H9 (cell line): ENCODE data around the gene CSTF3. TPM values are rescaled to one million over a fixed set of nuclear protein-coding genes. Genes with fewer than 3 reads are reported as not detected.

Experiments used
- DNase-seq: peaks from one replicate; pipeline ENCODE4 v3.0.0-alpha.2; 2017
- H2AFZ ChIP-seq: one replicate; pipeline ENCODE4 v1.6.1; 2013; ENCODE audit warnings: mild to moderate bottlenecking, low read length, control low read depth, moderate library complexity
- H2AK5ac ChIP-seq: 2 replicates; pipeline ENCODE4 v1.6.1; 2013; ENCODE audit warnings: low read length, control low read depth, mixed read lengths; ENCODE audit not compliant: insufficient read length
- H2BK120ac ChIP-seq: one replicate; pipeline ENCODE4 v1.6.1; 2013; ENCODE audit warnings: low read depth, mild to moderate bottlenecking, low read length, control low read depth, inconsistent platforms; ENCODE audit not compliant: poor library complexity, severe bottlenecking
- H2BK12ac ChIP-seq: 2 replicates; pipeline ENCODE4 v1.6.1; 2013; ENCODE audit warnings: low read length, control low read depth, mixed read lengths, low read depth; ENCODE audit not compliant: insufficient read length
- H2BK15ac ChIP-seq: 2 replicates; pipeline ENCODE4 v1.6.1; 2013; ENCODE audit warnings: low read depth, low read length, control low read depth
- H2BK20ac ChIP-seq: one replicate; pipeline ENCODE4 v1.6.1; 2013; ENCODE audit warnings: low read depth, mild to moderate bottlenecking, low read length, control low read depth, inconsistent platforms; ENCODE audit not compliant: poor library complexity, severe bottlenecking
- H2BK5ac ChIP-seq: 2 replicates; pipeline ENCODE4 v1.6.1; 2013; ENCODE audit warnings: low read length, control low read depth, mixed read lengths; ENCODE audit not compliant: insufficient read length
- H3K14ac ChIP-seq: 2 replicates; pipeline ENCODE4 v1.6.1; 2013; ENCODE audit warnings: low read length, control low read depth; ENCODE audit not compliant: insufficient read depth
- H3K18ac ChIP-seq: 2 replicates; pipeline ENCODE4 v1.6.1; 2013; ENCODE audit warnings: low read depth, mild to moderate bottlenecking, mixed read lengths, low read length, control low read depth; ENCODE audit not compliant: insufficient read length
- H3K23ac ChIP-seq: 2 replicates; pipeline ENCODE4 v1.6.1; 2013; ENCODE audit warnings: low read length, control low read depth, mixed read lengths, low read depth; ENCODE audit not compliant: insufficient read length
- H3K23me2 ChIP-seq: 2 replicates; pipeline ENCODE4 v1.6.1; 2013; ENCODE audit warnings: low read depth, mild to moderate bottlenecking, mixed read lengths, low read length, control low read depth; ENCODE audit not compliant: insufficient read length, poor library complexity, severe bottlenecking
- H3K27ac ChIP-seq: 2 replicates; pipeline ENCODE4 v1.5.1; 2013; ENCODE audit warnings: low read length, control low read depth, mixed read lengths, low read depth; ENCODE audit not compliant: insufficient read length
- H3K27me3 ChIP-seq: 2 replicates; pipeline ENCODE4 v1.6.1; 2013; ENCODE audit warnings: low read length, control low read depth, inconsistent platforms; ENCODE audit not compliant: insufficient read depth
- H3K4ac ChIP-seq: 2 replicates; pipeline ENCODE4 v1.6.1; 2013; ENCODE audit warnings: low read depth, mild to moderate bottlenecking, control low read depth, inconsistent platforms, low read length, moderate library complexity
- H3K4me1 ChIP-seq: 2 replicates; pipeline ENCODE4 v1.6.1; 2013; ENCODE audit warnings: low read length, control low read depth, inconsistent platforms; ENCODE audit not compliant: insufficient read depth
- H3K4me2 ChIP-seq: 2 replicates; pipeline ENCODE4 v1.6.1; 2013; ENCODE audit warnings: low read length, control low read depth, mixed read lengths; ENCODE audit not compliant: insufficient read length, insufficient read depth
- H3K56ac ChIP-seq: 2 replicates; pipeline ENCODE4 v1.6.1; 2013; ENCODE audit warnings: low read depth, mild to moderate bottlenecking, mixed read lengths, low read length, control low read depth; ENCODE audit not compliant: insufficient read length
- H3K79me1 ChIP-seq: 2 replicates; pipeline ENCODE4 v1.6.1; 2013; ENCODE audit warnings: low read depth, mild to moderate bottlenecking, moderate library complexity, low read length, control low read depth, inconsistent platforms; ENCODE audit not compliant: insufficient read depth, poor library complexity, severe bottlenecking
- H3K79me2 ChIP-seq: 2 replicates; pipeline ENCODE4 v1.6.1; 2013; ENCODE audit warnings: low read length, control low read depth, inconsistent platforms; ENCODE audit not compliant: insufficient read depth
- H3K9ac ChIP-seq: 2 replicates; pipeline ENCODE4 v1.6.1; 2013; ENCODE audit warnings: low read length, control low read depth, mixed read lengths; ENCODE audit not compliant: insufficient read length; ENCODE audit errors: extremely low read depth
- H3K9me3 ChIP-seq: one replicate; pipeline ENCODE4 v1.6.1; 2013; ENCODE audit warnings: low read depth, low read length, inconsistent platforms; ENCODE audit not compliant: control insufficient read depth
- H3T11ph ChIP-seq: one replicate; pipeline ENCODE4 v1.6.1; 2013; ENCODE audit warnings: mild to moderate bottlenecking, low read length, control low read depth, inconsistent platforms
- H4K20me1 ChIP-seq: one replicate; pipeline ENCODE4 v1.6.1; 2013; ENCODE audit not compliant: control insufficient read depth, insufficient read length, insufficient read depth
- H4K5ac ChIP-seq: 2 replicates; pipeline ENCODE4 v1.6.1; 2013; ENCODE audit warnings: low read depth, mild to moderate bottlenecking, mixed read lengths, low read length, control low read depth; ENCODE audit not compliant: insufficient read length
- H4K8ac ChIP-seq: replicated peaks from 2 replicates; pipeline ENCODE4 v1.6.1; 2013; ENCODE audit warnings: low read length, control low read depth, mixed read lengths, low read depth; ENCODE audit not compliant: insufficient read length
- H4K91ac ChIP-seq: 2 replicates; pipeline ENCODE4 v1.6.1; 2013; ENCODE audit warnings: low read depth, mild to moderate bottlenecking, moderate library complexity, mixed read lengths, low read length, control low read depth; ENCODE audit not compliant: insufficient read length
- H3K27ac Mint-ChIP-seq, 3 experiments: 2 replicates in 2 of 3; 3 replicates in 1 of 3; pipeline ENCODE4 v1.8.0; 2020 to 2021; ENCODE audit warnings: mixed read lengths in 3 of 3, mild to moderate bottlenecking in 1 of 3, moderate library complexity in 1 of 3
- H3K27me3 Mint-ChIP-seq: 2 replicates; pipeline ENCODE4 v1.8.0; 2021; ENCODE audit warnings: low read depth, mild to moderate bottlenecking, moderate library complexity, mixed read lengths
- H3K36me3 Mint-ChIP-seq, 3 experiments: 2 replicates in 2 of 3; 3 replicates in 1 of 3; pipeline ENCODE4 v1.8.0; 2020 to 2021; ENCODE audit warnings: low read depth in 3 of 3, mixed read lengths in 3 of 3; ENCODE audit not compliant: insufficient read depth in 1 of 3
- H3K4me1 Mint-ChIP-seq, 2 experiments: 2 replicates each; pipeline ENCODE4 v1.8.0; 2020; ENCODE audit warnings: mixed read lengths in 2 of 2
- H3K4me3 Mint-ChIP-seq, 2 experiments: 2 replicates in 1 of 2; 3 replicates in 1 of 2; pipeline ENCODE4 v1.8.0; 2020 to 2021; ENCODE audit warnings: mild to moderate bottlenecking in 2 of 2, mixed read lengths in 2 of 2, moderate library complexity in 1 of 2
- H3K9me3 Mint-ChIP-seq, 2 experiments: 2 replicates in 1 of 2; 3 replicates in 1 of 2; pipeline ENCODE4 v1.8.0; 2020; ENCODE audit warnings: mild to moderate bottlenecking in 2 of 2, mixed read lengths in 2 of 2, moderate library complexity in 1 of 2
- WGBS: extraction: QIAGEN DNeasy Blood & Tissue Kit; methylation state at CpG from one replicate; pipeline ENCODE4 v1.1.7; 2013; ENCODE audit warnings: missing lambda C conversion rate, low lambda C conversion rate, mixed read lengths; ENCODE audit not compliant: insufficient read length; ENCODE audit errors: extremely low coverage; 5-methylcytosine and 5-hydroxymethylcytosine counted together
- total RNA-seq: library from RNA; stranded (reverse); gene quantifications from 2 replicates; pipeline ENCODE4 v1.2.1, GENCODE V29; 2021
- TF ChIP-seq, protein P1 (sequence below): fragments of 200-600 bp; sonication (generic); conservative IDR thresholded peaks from 3 replicates; pipeline ENCODE4 v1.8.0; 2021; ENCODE audit warnings: antibody characterized with exemption, mild to moderate bottlenecking

Gene CSTF3
- total RNA-seq, 1 experiment from 2014 or later: 41.5 TPM

DNA sequence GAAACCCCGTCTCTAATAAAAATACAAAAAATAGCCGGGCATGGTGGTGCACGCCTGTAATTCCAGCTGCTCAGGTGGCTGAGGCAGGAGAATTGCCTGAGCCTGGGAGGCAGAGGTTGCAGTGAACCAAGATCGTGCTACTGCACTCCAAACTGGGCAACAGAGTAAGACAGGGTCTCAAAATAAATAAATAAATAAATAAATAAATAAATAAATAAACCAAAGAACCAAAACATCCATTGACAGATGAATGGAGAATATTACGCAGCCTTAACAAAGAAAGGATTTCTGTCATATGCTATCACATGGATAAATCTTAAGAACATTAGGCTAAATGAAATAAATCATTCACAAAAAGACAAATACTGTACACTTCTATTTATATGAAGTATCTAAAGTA, 11.1 kb upstream of the CSTF3 start:
- H3K23me2 ChIP-seq: no peaks in the 10 kb centered on the region
- no peak overlapping the region for H3K4me3 Mint-ChIP-seq

More for the DNA sequence above, 11.1 kb upstream of the CSTF3 start:
- DNase-seq: no peak
- no peaks in the 10 kb centered on the region for H3K9me3 Mint-ChIP-seq
- Histone ChIP-seq H2AK5ac (no peak overlapping the region), H3K9ac (no peak overlapping the region), H3K56ac (no peak overlapping the region), H3K4me1 (no peaks in the 10 kb centered on the region), H3K9me3 (no peaks in the 10 kb centered on the region), H4K91ac (no peak overlapping the region), H3K79me1 (no peaks in the 10 kb centered on the region), H3T11ph (no peak overlapping the region), H2BK120ac (no peak overlapping the region), H2BK12ac (no peak overlapping the region), H4K20me1 (no peaks in the 10 kb centered on the region), H2BK20ac (no peak overlapping the region), H3K4me2 (no peak overlapping the region), H4K8ac (no peak overlapping the region), H2AFZ (no peak overlapping the region), H2BK5ac (no peak overlapping the region), H3K27me3 (no peaks in the 10 kb centered on the region), H3K23ac (no peak overlapping the region), H3K27ac (no peak overlapping the region), H3K4ac (no peak overlapping the region), H3K18ac (no peak overlapping the region), H4K5ac (no peak overlapping the region), H3K14ac (no peak overlapping the region), H2BK15ac (no peak overlapping the region), H3K79me2 (no peaks in the 10 kb centered on the region)
- H3K36me3 Mint-ChIP-seq: 0 out of 7 replicates have a peak, but pooled peaks cover 0 to 2% (median 2%) of the 10 kb centered on the region in 3 experiments
- TF ChIP-seq, protein P1, sequence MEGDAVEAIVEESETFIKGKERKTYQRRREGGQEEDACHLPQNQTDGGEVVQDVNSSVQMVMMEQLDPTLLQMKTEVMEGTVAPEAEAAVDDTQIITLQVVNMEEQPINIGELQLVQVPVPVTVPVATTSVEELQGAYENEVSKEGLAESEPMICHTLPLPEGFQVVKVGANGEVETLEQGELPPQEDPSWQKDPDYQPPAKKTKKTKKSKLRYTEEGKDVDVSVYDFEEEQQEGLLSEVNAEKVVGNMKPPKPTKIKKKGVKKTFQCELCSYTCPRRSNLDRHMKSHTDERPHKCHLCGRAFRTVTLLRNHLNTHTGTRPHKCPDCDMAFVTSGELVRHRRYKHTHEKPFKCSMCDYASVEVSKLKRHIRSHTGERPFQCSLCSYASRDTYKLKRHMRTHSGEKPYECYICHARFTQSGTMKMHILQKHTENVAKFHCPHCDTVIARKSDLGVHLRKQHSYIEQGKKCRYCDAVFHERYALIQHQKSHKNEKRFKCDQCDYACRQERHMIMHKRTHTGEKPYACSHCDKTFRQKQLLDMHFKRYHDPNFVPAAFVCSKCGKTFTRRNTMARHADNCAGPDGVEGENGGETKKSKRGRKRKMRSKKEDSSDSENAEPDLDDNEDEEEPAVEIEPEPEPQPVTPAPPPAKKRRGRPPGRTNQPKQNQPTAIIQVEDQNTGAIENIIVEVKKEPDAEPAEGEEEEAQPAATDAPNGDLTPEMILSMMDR: no peak
- H3K4me1 Mint-ChIP-seq: peaks cover 7 to 8% of the 10 kb centered on the region in 2 experiments
- H3K27ac Mint-ChIP-seq: no peak overlapping the region
- WGBS: no CpG with 5 or more reads among the region's 5 CpGs
- H3K27me3 Mint-ChIP-seq: no peaks in the 10 kb centered on the region
